ENCODE data around the gene BDKRB2.

DNA sequence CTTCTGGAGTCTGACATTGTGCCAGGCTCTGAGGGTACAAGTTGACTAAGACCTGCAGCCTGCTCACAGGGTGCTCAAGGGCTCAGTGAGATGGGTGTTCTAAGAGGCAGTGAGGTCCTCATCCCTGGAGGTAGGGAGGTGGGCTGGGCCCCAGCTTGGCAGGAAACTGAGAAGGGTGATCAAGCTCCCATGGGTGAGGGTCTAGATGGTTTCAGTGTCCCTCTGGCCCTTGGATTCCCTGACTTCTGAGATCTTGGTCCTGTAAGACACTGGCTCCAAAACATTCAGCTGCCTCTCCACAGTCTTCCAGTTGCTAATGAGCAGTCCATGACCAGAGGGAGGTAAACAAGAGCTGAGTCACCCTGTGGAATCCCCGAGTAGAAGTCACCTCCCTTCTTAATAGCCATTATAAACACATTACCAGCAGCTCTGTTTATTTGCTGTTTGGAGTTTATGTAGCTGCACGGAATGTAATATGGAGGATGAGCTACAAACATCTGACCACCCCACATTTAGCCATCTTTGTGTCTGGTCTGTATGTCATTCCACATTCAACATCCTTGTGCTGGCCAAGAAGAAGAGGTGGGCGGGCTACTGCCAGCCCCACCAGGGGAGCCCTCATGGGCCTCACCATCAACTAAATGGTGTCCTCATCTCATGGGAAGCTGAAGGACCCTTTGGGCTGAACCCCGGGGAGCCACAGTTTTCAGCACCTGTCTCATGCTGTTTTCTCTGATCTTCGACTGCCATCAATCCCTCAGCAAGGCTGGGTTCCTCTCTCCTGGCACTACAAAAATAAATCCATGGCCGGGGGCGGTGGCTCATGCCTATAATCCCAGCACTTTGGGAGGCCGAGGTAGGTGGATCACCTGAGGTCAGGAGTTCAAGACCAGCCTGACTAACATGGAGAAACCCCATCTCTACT is 37.2 kb upstream of the BDKRB2 start:
- TF ChIP-seq POLR2AphosphoS5 (IDR thresholded peaks at IDR 0.05) (no peak), POLR2A (IDR thresholded peaks at IDR 0.05) (no peak)
- TF ChIP-seq, protein P1, sequence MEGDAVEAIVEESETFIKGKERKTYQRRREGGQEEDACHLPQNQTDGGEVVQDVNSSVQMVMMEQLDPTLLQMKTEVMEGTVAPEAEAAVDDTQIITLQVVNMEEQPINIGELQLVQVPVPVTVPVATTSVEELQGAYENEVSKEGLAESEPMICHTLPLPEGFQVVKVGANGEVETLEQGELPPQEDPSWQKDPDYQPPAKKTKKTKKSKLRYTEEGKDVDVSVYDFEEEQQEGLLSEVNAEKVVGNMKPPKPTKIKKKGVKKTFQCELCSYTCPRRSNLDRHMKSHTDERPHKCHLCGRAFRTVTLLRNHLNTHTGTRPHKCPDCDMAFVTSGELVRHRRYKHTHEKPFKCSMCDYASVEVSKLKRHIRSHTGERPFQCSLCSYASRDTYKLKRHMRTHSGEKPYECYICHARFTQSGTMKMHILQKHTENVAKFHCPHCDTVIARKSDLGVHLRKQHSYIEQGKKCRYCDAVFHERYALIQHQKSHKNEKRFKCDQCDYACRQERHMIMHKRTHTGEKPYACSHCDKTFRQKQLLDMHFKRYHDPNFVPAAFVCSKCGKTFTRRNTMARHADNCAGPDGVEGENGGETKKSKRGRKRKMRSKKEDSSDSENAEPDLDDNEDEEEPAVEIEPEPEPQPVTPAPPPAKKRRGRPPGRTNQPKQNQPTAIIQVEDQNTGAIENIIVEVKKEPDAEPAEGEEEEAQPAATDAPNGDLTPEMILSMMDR (IDR thresholded peaks at IDR 0.05 in 8 of 11, conservative IDR thresholded peaks at IDR 0.05 in 3 of 11): no peak

Data from spleen (tissue), 7 donors.